ENCODE results near the gene RNF121. TPM values are rescaled to one million over a fixed set of nuclear protein-coding genes. Genes with fewer than 3 reads are reported as not detected.

RNF121 gene
- polyA plus RNA-seq, 2 donors, result 9.6 to 15.2 TPM

- peaks cover 0 to 12% of the 10 kb centered on the region in 2 donors for H3K4me1 ChIP-seq (ENCODE audit: control insufficient read depth in 2 of 2, insufficient read depth in 2 of 2, low read length in 1 of 2)
- H3K27ac ChIP-seq (ENCODE audit: low read depth in 2 of 2, low read length in 1 of 2), result peak overlapping the region; percentile 90 to 96
- 21 to 22% methylated on average over 5 of the region's 5 CpGs for WGBS, 2 donors
- H3K36me3 ChIP-seq (ENCODE audit: control insufficient read depth in 2 of 2, insufficient read depth in 2 of 2, low read length in 1 of 2), result peaks cover 0 to 2% of the 10 kb centered on the region in 2 donors
- no peaks in the 10 kb centered on the region for H3K27me3 ChIP-seq (ENCODE audit: control insufficient read depth in 1 of 2, insufficient read depth in 2 of 2, low read length in 2 of 2)
- no peaks in the 10 kb centered on the region for H3K9me3 ChIP-seq (ENCODE audit: control insufficient read depth in 2 of 2, insufficient read depth in 1 of 2, low read depth in 1 of 2, low read length in 1 of 2)
- H3K4me3 ChIP-seq (ENCODE audit: low read depth in 1 of 2, low read length in 2 of 2), result peak overlapping the region; percentile 60 to 64
These were observed 110.4 kb downstream of the RNF121 start for GRCh38 chr11:72039031-72039855.

GRCh38 chr11:72039856-72040401 is 111.1 kb downstream of the RNF121 start:
- H3K27ac ChIP-seq (ENCODE audit: low read depth in 2 of 2, low read length in 1 of 2), result peak overlapping the region; percentile 90 to 96
- H3K4me1 ChIP-seq (ENCODE audit: control insufficient read depth in 2 of 2, insufficient read depth in 2 of 2, low read length in 1 of 2), result peaks cover 0 to 12% of the 10 kb centered on the region in 2 donors
- H3K9me3 ChIP-seq (ENCODE audit: control insufficient read depth in 2 of 2, insufficient read depth in 1 of 2, low read depth in 1 of 2, low read length in 1 of 2), result no peaks in the 10 kb centered on the region
- WGBS, 2 donors, result 8% methylated on average over 6 of the region's 6 CpGs
- peaks cover 0 to 2% of the 10 kb centered on the region in 2 donors for H3K36me3 ChIP-seq (ENCODE audit: control insufficient read depth in 2 of 2, insufficient read depth in 2 of 2, low read length in 1 of 2)
- peak overlapping the region; percentile 60 to 64 for H3K4me3 ChIP-seq (ENCODE audit: low read depth in 1 of 2, low read length in 2 of 2)
- no peaks in the 10 kb centered on the region for H3K27me3 ChIP-seq (ENCODE audit: control insufficient read depth in 1 of 2, insufficient read depth in 2 of 2, low read length in 2 of 2)

GRCh38 chr11:72040491-72041363 is 111.9 kb downstream of the RNF121 start:
- peak overlapping the region; percentile 90 to 96 for H3K27ac ChIP-seq (ENCODE audit: low read depth in 2 of 2, low read length in 1 of 2)
- 0 to 1% methylated on average over 21 to 23 of the region's 23 CpGs for WGBS, 2 donors
- peak overlapping the region; percentile 60 to 64 for H3K4me3 ChIP-seq (ENCODE audit: low read depth in 1 of 2, low read length in 2 of 2)
- H3K9me3 ChIP-seq (ENCODE audit: control insufficient read depth in 2 of 2, insufficient read depth in 1 of 2, low read depth in 1 of 2, low read length in 1 of 2), result no peaks in the 10 kb centered on the region
- H3K36me3 ChIP-seq (ENCODE audit: control insufficient read depth in 2 of 2, insufficient read depth in 2 of 2, low read length in 1 of 2), result peaks cover 0 to 3% of the 10 kb centered on the region in 2 donors
- peaks cover 0 to 12% of the 10 kb centered on the region in 2 donors for H3K4me1 ChIP-seq (ENCODE audit: control insufficient read depth in 2 of 2, insufficient read depth in 2 of 2, low read length in 1 of 2)
- H3K27me3 ChIP-seq (ENCODE audit: control insufficient read depth in 1 of 2, insufficient read depth in 2 of 2, low read length in 2 of 2), result no peaks in the 10 kb centered on the region

- peak overlapping the region; percentile 60 to 64 for H3K4me3 ChIP-seq (ENCODE audit: low read depth in 1 of 2, low read length in 2 of 2)
- H3K9me3 ChIP-seq (ENCODE audit: control insufficient read depth in 2 of 2, insufficient read depth in 1 of 2, low read depth in 1 of 2, low read length in 1 of 2), result no peaks in the 10 kb centered on the region
- peaks cover 0 to 12% of the 10 kb centered on the region in 2 donors for H3K4me1 ChIP-seq (ENCODE audit: control insufficient read depth in 2 of 2, insufficient read depth in 2 of 2, low read length in 1 of 2)
- peaks cover 0 to 5% of the 10 kb centered on the region in 2 donors for H3K36me3 ChIP-seq (ENCODE audit: control insufficient read depth in 2 of 2, insufficient read depth in 2 of 2, low read length in 1 of 2)
- WGBS, 2 donors, result 3 to 5% methylated on average over 23 of the region's 23 CpGs
- H3K27ac ChIP-seq (ENCODE audit: low read depth in 2 of 2, low read length in 1 of 2), result peak overlapping the region; percentile 90 to 96
- H3K27me3 ChIP-seq (ENCODE audit: control insufficient read depth in 1 of 2, insufficient read depth in 2 of 2, low read length in 2 of 2), result no peaks in the 10 kb centered on the region
These were observed 112.7 kb downstream of the RNF121 start for GRCh38 chr11:72041364-72042063.

GRCh38 chr11:72042064-72042745 is 113.4 kb downstream of the RNF121 start:
- H3K4me3 ChIP-seq (ENCODE audit: low read depth in 1 of 2, low read length in 2 of 2), result peak overlapping the region; percentile 60 to 64
- peaks cover 0 to 12% of the 10 kb centered on the region in 2 donors for H3K4me1 ChIP-seq (ENCODE audit: control insufficient read depth in 2 of 2, insufficient read depth in 2 of 2, low read length in 1 of 2)
- H3K27me3 ChIP-seq (ENCODE audit: control insufficient read depth in 1 of 2, insufficient read depth in 2 of 2, low read length in 2 of 2), result no peaks in the 10 kb centered on the region
- peak overlapping the region; percentile 90 to 96 for H3K27ac ChIP-seq (ENCODE audit: low read depth in 2 of 2, low read length in 1 of 2)
- H3K36me3 ChIP-seq (ENCODE audit: control insufficient read depth in 2 of 2, insufficient read depth in 2 of 2, low read length in 1 of 2), result peaks cover 0 to 5% of the 10 kb centered on the region in 2 donors
- H3K9me3 ChIP-seq (ENCODE audit: control insufficient read depth in 2 of 2, insufficient read depth in 1 of 2, low read depth in 1 of 2, low read length in 1 of 2), result no peaks in the 10 kb centered on the region
- WGBS, 2 donors, result 15 to 17% methylated on average over 5 of the region's 5 CpGs

- H3K27ac ChIP-seq (ENCODE audit: low read depth in 2 of 2, low read length in 1 of 2), result peak overlapping the region in 1 of 2 donors; percentile 1
- no peaks in the 10 kb centered on the region for H3K9me3 ChIP-seq (ENCODE audit: control insufficient read depth in 2 of 2, insufficient read depth in 1 of 2, low read depth in 1 of 2, low read length in 1 of 2)
- H3K27me3 ChIP-seq (ENCODE audit: control insufficient read depth in 1 of 2, insufficient read depth in 2 of 2, low read length in 2 of 2), result no peaks in the 10 kb centered on the region
- peaks cover 0 to 3% of the 10 kb centered on the region in 2 donors for H3K4me1 ChIP-seq (ENCODE audit: control insufficient read depth in 2 of 2, insufficient read depth in 2 of 2, low read length in 1 of 2)
- 78% methylated on average over 5 of the region's 5 CpGs for WGBS, 2 donors
- no peak overlapping the region for H3K4me3 ChIP-seq (ENCODE audit: low read depth in 1 of 2, low read length in 2 of 2)
- peaks cover 0 to 5% of the 10 kb centered on the region in 2 donors for H3K36me3 ChIP-seq (ENCODE audit: control insufficient read depth in 2 of 2, insufficient read depth in 2 of 2, low read length in 1 of 2)
These were observed 117.0 kb downstream of the RNF121 start for GRCh38 chr11:72045849-72046248.

Other genes with a start within 250 kb of the RNF121 start
- not detected for gene DEFB108B, start 95.8 kb upstream of the RNF121 start, polyA plus RNA-seq
- gene DEFB131B, start 50.6 kb upstream of the RNF121 start, polyA plus RNA-seq, result not detected
- 1 to 10 TPM; 1.9 to 4.7 TPM for gene XNDC1N, start 452 bp upstream of the RNF121 start, polyA plus RNA-seq
- gene IL18BP, start 69.9 kb downstream of the RNF121 start, polyA plus RNA-seq, result 1 to 10 TPM; 2.9 to 4.6 TPM
- 100 to 1,000 TPM; 108 to 205 TPM for gene NUMA1, start 151.5 kb downstream of the RNF121 start, polyA plus RNA-seq
- 1 to 10 TPM; 3.1 to 4.6 TPM for gene LRRC51, start 151.8 kb downstream of the RNF121 start, polyA plus RNA-seq
- gene LAMTOR1, start 174.3 kb downstream of the RNF121 start, polyA plus RNA-seq, result 100 to 1,000 TPM in 1 of 2 donors, 10 to 100 TPM in 1; 50.6 to 109 TPM
- gene TOMT, start 176.9 kb downstream of the RNF121 start, polyA plus RNA-seq, result not detected
- gene ANAPC15, start 183.6 kb downstream of the RNF121 start, polyA plus RNA-seq, result 10 to 100 TPM; 46.8 to 60.0 TPM
- gene FOLR3, start 206.7 kb downstream of the RNF121 start, polyA plus RNA-seq, result under 1 TPM; 0.11 to 0.41 TPM

All from esophagus (tissue), 2 donors.